C4-2B (cell line): ENCODE results near the gene DHX38.

Source experiments
- H3K27ac ChIP-seq: fragments of 450-650 bp; 2 replicates; pipeline ENCODE4 v1.5.1; 2017
- ZFX ChIP-seq: fragments of 450-650 bp; IDR thresholded peaks from 2 replicates; pipeline ENCODE4 v1.6.1; 2017
- TF ChIP-seq, protein P1 (sequence below): fragments of 450-650 bp; conservative IDR thresholded peaks from 2 replicates; pipeline ENCODE4 v1.5.1; 2017; ENCODE audit warnings: mild to moderate bottlenecking

DHX38 gene

DNA sequence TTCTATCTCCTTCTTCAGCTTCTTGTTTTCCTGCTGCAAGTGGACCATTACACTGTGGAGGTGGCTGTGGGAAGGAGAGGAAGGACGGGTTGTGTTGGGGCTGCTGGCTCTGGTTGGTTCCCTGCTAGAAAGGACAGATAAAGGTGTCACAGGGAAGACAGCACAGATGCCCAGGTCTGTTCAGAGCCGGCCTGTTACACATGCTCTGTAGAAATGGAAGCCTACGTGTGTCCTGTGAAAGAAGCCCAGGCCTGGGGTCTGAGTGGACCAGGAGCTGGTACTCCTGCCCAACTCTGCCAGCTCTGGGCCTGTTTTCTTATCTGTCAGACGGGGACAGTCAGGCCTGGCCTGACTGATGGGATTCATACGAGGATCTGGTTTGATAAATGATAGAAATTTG lies 26.4 kb downstream of the DHX38 start:
- H3K27ac ChIP-seq = no peak overlapping the region
- TF ChIP-seq, protein P1, sequence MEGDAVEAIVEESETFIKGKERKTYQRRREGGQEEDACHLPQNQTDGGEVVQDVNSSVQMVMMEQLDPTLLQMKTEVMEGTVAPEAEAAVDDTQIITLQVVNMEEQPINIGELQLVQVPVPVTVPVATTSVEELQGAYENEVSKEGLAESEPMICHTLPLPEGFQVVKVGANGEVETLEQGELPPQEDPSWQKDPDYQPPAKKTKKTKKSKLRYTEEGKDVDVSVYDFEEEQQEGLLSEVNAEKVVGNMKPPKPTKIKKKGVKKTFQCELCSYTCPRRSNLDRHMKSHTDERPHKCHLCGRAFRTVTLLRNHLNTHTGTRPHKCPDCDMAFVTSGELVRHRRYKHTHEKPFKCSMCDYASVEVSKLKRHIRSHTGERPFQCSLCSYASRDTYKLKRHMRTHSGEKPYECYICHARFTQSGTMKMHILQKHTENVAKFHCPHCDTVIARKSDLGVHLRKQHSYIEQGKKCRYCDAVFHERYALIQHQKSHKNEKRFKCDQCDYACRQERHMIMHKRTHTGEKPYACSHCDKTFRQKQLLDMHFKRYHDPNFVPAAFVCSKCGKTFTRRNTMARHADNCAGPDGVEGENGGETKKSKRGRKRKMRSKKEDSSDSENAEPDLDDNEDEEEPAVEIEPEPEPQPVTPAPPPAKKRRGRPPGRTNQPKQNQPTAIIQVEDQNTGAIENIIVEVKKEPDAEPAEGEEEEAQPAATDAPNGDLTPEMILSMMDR = no peak
- no peak for TF ChIP-seq ZFX

GRCh38 chr16:72122308-72122707 lies 28.7 kb downstream of the DHX38 start:
- TF ChIP-seq, protein P1 = no peak
- no peak for TF ChIP-seq ZFX
- H3K27ac ChIP-seq = no peak overlapping the region

DNA sequence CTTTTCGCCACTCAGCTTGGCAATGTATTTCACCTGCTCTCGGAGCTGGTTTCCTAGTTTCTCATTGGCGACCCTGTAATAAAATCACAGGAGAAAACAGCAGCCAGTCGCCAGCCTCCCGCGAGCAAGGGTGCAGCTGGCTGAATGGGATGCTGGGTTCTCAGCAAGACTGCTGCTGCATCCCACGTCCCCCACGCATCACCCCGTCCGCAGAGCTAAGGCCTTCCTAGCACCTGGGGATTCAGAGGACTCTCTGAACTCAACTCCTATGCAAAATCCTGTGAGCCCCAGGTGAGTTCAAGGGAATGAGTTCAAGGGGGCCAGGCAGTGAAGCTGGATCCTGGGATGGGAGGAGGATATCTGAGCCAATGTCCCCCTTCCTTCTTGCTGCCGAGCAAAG lies 29.3 kb downstream of the DHX38 start:
- TF ChIP-seq, protein P1 = no peak
- TF ChIP-seq ZFX = no peak
- no peak overlapping the region for H3K27ac ChIP-seq

- no peak overlapping the region for H3K27ac ChIP-seq
- TF ChIP-seq ZFX = no peak
- TF ChIP-seq, protein P1 = no peak
These were observed 29.8 kb downstream of the DHX38 start for GRCh38 chr16:72123426-72123825.

DNA sequence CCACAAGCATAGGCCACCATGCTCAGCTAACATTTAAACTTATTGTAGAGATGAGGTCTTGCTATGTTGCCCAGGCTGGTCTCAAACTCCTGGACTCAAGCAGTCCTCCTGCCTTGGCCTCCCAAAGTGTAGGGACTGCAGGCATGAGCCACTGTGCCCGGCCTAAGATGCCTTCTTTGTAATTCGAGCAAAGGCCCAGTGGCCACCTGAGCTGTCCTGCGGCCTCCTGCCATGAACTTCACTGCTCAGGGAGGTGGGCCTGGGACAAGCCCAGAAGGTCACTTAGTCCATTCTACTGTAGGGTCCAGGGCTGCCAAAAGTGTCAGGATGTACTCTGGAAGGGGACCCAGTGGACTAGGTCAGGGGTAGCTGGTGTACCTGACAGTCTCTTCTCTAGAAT lies 30.5 kb downstream of the DHX38 start:
- no peak overlapping the region for H3K27ac ChIP-seq
- no peak for TF ChIP-seq ZFX
- TF ChIP-seq, protein P1 = no peak

DNA sequence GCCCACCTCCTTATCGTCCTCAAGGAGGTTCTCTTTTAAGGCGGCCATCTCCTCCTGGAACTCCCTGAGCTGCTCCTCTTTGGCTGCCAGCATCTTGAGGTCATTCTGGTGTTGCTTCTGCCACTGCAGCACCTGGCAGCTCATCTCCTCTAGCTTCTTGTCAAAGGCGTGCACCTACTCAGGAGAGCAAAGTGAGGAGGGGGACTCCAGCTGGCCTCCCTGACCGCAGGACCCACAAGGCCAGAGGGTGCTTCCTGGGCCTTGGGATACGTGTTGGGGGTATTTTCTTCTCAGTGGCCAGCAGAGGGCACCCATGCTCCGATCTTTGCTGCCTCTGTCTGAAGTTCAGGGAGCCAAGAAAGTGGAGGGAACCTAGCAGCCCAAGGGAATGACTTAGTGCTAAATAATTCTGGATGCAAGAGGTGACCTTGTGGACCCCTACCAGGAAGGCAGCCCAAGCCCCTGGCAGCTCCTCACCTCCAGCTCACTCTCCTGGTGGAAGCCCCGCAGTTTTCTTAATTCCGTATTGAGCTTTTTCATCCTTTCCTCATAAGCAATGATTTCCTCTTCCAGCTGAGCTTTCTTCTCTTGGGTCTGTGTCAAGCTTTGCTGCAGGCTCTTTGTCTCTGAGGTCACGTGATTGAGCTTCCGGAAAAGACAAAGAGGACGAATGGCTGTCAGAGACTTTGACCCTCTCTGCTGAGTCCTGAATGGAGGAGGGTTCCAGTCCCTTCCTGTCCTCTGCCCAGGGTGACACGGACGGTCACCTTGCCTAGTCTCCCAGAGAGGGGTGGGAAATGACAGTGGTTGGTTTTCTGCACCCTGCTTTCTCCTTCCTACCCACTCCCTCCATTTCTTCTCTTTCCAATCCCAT lies 31.4 kb downstream of the DHX38 start:
- H3K27ac ChIP-seq = no peak overlapping the region
- TF ChIP-seq, protein P1 = peak; percentile 85
- TF ChIP-seq ZFX = no peak

DNA sequence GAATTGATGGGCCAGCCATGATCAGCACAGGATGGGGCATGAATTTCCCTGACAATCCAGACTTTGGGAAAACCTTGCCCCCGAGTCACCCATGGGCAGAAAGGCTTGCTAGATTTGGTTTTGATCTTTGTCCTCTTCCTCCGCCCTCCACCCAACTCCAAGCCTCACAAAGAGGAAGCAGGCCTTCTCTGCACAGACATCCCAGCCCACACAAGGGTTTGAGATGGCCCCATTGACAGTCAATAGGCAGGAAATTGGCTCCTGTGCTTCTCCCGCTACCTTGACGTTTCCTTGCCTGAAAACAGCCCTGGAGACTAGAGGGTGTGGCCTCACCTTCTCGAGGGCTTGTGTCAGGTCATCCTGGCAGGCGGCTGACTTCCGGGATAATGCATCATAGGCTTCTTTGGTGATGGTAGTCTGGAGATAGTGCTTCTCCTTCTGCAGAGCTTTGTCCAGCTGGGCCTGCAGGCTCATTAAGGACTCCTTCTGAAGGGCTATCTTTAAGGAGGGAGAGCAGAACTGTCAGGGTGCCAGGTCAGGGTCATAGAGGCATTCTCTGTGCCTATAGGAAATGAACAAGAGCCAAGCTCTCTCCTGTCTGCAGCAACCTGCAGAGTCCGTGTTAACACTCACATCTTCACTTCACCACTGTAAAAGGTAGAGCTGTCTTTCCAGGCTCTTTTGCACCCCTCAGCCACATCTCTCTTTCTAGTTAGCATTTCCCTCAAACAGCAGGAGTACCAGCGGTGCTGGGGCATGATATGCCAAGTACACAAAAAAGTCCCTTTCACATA lies 32.2 kb downstream of the DHX38 start:
- no peak for TF ChIP-seq ZFX
- TF ChIP-seq, protein P1 = no peak
- no peak overlapping the region for H3K27ac ChIP-seq
